Breast epithelium (tissue), 4 donors: ENCODE measurements around the gene COL9A3. TPM values are rescaled to one million over a fixed set of nuclear protein-coding genes. Genes with fewer than 3 reads are reported as not detected.

Source experiments
- DNase-seq, 2 donors: peaks; one replicate each; pipeline ENCODE4 v3.0.0-alpha.2; 2019; ENCODE audit warnings: low spot score in 2 of 2
- H3K27ac ChIP-seq, 2 donors: fragments of 200-600 bp; sonication (generic) in 1 of 2; one replicate each; pipeline ENCODE4 v1.5.1; 2016 to 2019; ENCODE audit warnings: mild to moderate bottlenecking in 1 of 2
- H3K27me3 ChIP-seq, 2 donors: fragments of 200-600 bp; sonication (generic) in 1 of 2; one replicate each; pipeline versions ENCODE4 v1.5.1 to v1.6.0; 2017 to 2019; ENCODE audit warnings: control low read depth in 1 of 2, mild to moderate bottlenecking in 1 of 2
- H3K36me3 ChIP-seq: fragments of 200-600 bp; one replicate; pipeline ENCODE4 v1.5.1; 2019
- H3K4me1 ChIP-seq, 2 donors: fragments of 200-600 bp; sonication (generic); one replicate each; pipeline ENCODE4 v1.5.1; 2016 to 2019; ENCODE audit warnings: control low read depth in 1 of 2
- H3K4me3 ChIP-seq, 3 donors: fragments of 200-600 bp; sonication (generic); 1 replicate in 2 of 3; 2 replicates in 1 of 3; pipeline ENCODE4 v1.5.1; 2016 to 2019; ENCODE audit warnings: mild to moderate bottlenecking in 3 of 3, moderate library complexity in 2 of 3
- H3K9me3 ChIP-seq, 2 donors: fragments of 200-600 bp; sonication (generic) in 1 of 2; one replicate each; pipeline ENCODE4 v1.5.1; 2016 to 2019; ENCODE audit warnings: control low read depth in 1 of 2
- CTCF ChIP-seq, 3 donors: fragments of 450-650 bp; IDR thresholded peaks; one replicate each; pipeline ENCODE4 v1.5.1; 2016 to 2017; ENCODE audit warnings: antibody characterized with exemption in 3 of 3, mild to moderate bottlenecking in 3 of 3, moderate library complexity in 3 of 3
- POLR2A ChIP-seq: fragments of 450-650 bp; IDR thresholded peaks from one replicate; pipeline ENCODE4 v1.6.1; 2016; ENCODE audit warnings: antibody characterized with exemption, mild to moderate bottlenecking, moderate library complexity
- POLR2AphosphoS5 ChIP-seq, 3 donors: sonication (generic); formaldehyde crosslinking; IDR thresholded peaks; one replicate each; pipeline ENCODE4 v1.6.1; 2017; ENCODE audit warnings: antibody characterized with exemption in 3 of 3
- intact Hi-C: fragments of 100-400 bp; cut with DNase I; formaldehyde crosslinking; loops from one replicate; pipeline ENCODE4 v1.15.1; 2023; ENCODE audit warnings: low total_unique reads
- total RNA-seq, 3 donors: library from RNA; depleted of rRNA; stranded (reverse); fragments of >200 nt; gene quantifications; one replicate each; pipeline ENCODE4 v1.1.0, GENCODE V29; 2016

The COL9A3 gene
- total RNA-seq, 3 donors from 2014 or later, result 0.16 to 10.2 (median 5.0) TPM

DNA sequence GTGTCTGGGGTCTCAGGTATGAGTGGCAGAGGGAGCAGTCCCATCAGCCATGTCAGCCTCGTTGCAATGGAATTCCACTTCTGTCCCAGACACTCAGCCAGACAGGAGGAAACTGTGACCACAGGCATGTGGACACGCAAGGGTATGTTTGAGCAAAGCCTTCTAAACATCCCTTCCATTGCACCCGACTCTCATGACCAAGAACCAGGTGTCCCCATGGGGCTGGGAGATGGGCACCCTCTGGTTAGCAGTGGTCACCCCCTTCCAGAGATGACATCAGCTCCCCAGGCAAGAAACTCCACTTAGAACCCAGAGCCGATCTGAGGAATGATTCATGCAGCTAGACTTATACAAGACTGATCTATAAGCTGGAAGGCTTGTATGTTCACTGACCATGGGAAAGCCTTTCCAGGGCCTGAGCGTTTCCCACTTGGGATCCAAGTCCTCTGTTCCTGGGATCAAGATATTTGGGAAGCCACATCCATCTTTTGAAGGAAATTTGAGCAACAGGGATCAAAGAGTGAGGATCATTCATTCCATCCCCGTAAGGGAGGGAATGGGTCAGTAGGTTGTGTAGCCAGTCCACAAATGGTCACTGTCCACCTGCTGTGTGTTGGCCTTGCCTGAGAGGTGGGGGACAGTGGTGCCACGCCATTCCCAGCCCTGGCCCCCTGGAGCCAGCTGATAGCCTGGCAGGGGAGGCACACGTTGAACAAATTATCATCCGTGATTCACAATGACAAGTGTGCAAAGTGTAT lies 24.5 kb upstream of the COL9A3 start:
- no peaks in the 10 kb centered on the region for H3K27me3 ChIP-seq
- H3K4me1 ChIP-seq, result no peaks in the 10 kb centered on the region
- H3K9me3 ChIP-seq, result no peaks in the 10 kb centered on the region
- TF ChIP-seq POLR2A (no peak), POLR2AphosphoS5 (IDR thresholded peaks at IDR 0.05) (no peak), CTCF (IDR thresholded peaks at IDR 0.05) (no peak)
- intact Hi-C loops, result no loop called here
- no peak overlapping the region for H3K27ac ChIP-seq
- no peak for DNase-seq
- no peak overlapping the region for H3K4me3 ChIP-seq
- H3K36me3 ChIP-seq, result no peaks in the 10 kb centered on the region

GRCh38 chr20:62792940-62793756 lies 23.7 kb upstream of the COL9A3 start:
- Histone ChIP-seq H3K9me3 (no peaks in the 10 kb centered on the region), H3K36me3 (no peaks in the 10 kb centered on the region), H3K27me3 (no peaks in the 10 kb centered on the region), H3K27ac (peak overlapping the region; percentile 88 to 92), H3K4me1 (no peaks in the 10 kb centered on the region), H3K4me3 (peak overlapping the region in 2 of 3 donors; percentile 82 to 83)
- no peak for DNase-seq
- intact Hi-C loops, result no loop called here
- TF ChIP-seq POLR2A (no peak), CTCF (IDR thresholded peaks at IDR 0.05) (no peak), POLR2AphosphoS5 (IDR thresholded peaks at IDR 0.05) (no peak)

DNA sequence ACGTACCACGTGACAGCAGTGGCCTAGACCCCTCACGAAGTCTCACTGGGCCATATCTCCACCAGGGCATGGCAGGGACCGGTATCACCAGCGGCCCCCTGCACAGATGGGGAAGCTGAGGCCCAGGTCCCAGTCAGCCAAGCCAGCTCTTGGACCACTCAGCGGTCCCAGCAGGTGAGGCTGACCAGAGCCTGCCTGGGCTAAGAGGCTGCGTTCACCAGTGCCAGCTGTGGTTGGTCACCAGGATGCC lies 23.2 kb upstream of the COL9A3 start:
- intact Hi-C loops, result no loop called here
- no peak for DNase-seq
- Histone ChIP-seq H3K27ac (peak overlapping the region; percentile 88 to 92), H3K9me3 (no peaks in the 10 kb centered on the region), H3K36me3 (no peaks in the 10 kb centered on the region), H3K4me3 (peak overlapping the region; percentile 35 to 83 (median 82)), H3K4me1 (no peaks in the 10 kb centered on the region), H3K27me3 (no peaks in the 10 kb centered on the region)
- TF ChIP-seq POLR2AphosphoS5 (IDR thresholded peaks at IDR 0.05) (no peak), CTCF (IDR thresholded peaks at IDR 0.05) (no peak), POLR2A (no peak)

DNA sequence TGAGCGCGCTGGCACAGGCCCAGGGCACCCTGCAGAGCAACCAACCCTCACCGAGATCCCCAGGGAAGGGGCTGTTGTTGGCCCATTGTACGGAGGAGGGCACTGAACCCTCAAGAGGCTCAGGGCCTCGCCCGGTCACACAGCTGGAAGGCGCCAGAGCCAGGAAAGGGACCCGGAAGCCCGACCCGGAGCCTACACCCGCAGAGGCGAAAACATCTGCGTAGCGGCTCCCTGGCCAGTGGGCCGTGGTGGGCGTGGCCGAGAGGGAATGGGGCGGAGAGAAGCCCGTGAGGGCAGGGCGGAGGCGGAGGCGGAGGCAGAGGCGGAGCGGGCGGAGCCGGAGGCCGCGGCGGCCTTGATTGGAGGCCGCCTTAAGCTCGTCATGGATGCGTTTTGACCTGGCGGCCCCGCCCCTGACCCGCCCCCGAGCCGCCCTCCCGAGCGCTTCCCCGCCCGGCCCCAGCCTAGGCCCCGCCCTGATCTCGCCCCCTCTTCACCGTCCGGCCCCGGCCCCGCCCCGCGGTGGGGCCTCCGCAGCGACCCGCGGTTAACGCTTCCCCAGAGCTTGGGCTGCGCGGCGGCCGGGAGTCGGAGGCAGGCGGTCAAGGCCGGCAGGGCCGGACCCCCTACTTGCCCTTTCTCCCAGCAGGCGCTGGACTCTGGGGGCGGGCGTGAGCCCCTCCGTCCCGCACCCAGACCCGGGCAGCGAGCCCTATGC lies 22.7 kb upstream of the COL9A3 start:
- Histone ChIP-seq H3K9me3 (no peaks in the 10 kb centered on the region), H3K27ac (peak overlapping the region; percentile 88 to 92), H3K27me3 (no peaks in the 10 kb centered on the region), H3K4me3 (peak overlapping the region; percentile 57 to 83 (median 82)), H3K36me3 (no peaks in the 10 kb centered on the region), H3K4me1 (no peaks in the 10 kb centered on the region)
- TF ChIP-seq CTCF (IDR thresholded peaks at IDR 0.05) (no peak), POLR2A (peak; percentile 69), POLR2AphosphoS5 (IDR thresholded peaks at IDR 0.05) (peak; percentile 62 to 97 (median 84))
- intact Hi-C loops, result no loop called here
- DNase-seq, result peak; percentile 93 to 96
